DND-41 (cell line): ENCODE measurements around the gene PIK3R4.

Experiments used
- ATAC-seq: fragments of 200-7000 bp; cut with Tn5 transposase; 3 replicates; pipeline ENCODE4 v1.9.1; 2021; ENCODE audit warnings: low read depth; ENCODE audit not compliant: insufficient read depth
- DNase-seq: peaks from one replicate; pipeline ENCODE4 v3.0.0-alpha.2; 2020
- H2AFZ ChIP-seq: 2 replicates; pipeline ENCODE4 v1.6.0; 2012; ENCODE audit warnings: low read depth, low read length
- H3K27ac ChIP-seq: 2 replicates; pipeline ENCODE4 v1.5.1; 2012; ENCODE audit warnings: low read length, inconsistent platforms
- H3K27me3 ChIP-seq: fragments of 200-600 bp; sonication (generic); 2 replicates; pipeline ENCODE4 v1.6.0; 2012; ENCODE audit warnings: low read length, mild to moderate bottlenecking, inconsistent platforms; ENCODE audit not compliant: insufficient read depth, poor library complexity
- H3K36me3 ChIP-seq: 2 replicates; pipeline ENCODE4 v1.5.1; 2012; ENCODE audit warnings: low read length, inconsistent platforms; ENCODE audit not compliant: insufficient read depth
- H3K4me1 ChIP-seq: 2 replicates; pipeline ENCODE4 v1.5.1; 2012; ENCODE audit warnings: mild to moderate bottlenecking, low read length; ENCODE audit not compliant: insufficient read depth
- H3K4me2 ChIP-seq: 2 replicates; pipeline ENCODE4 v1.6.0; 2012; ENCODE audit warnings: mild to moderate bottlenecking, moderate library complexity, low read length, inconsistent platforms; ENCODE audit not compliant: insufficient read depth
- H3K4me3 ChIP-seq, 2 experiments: fragments of 200-600 bp in 1 of 2; shearing (Covaris generic) in 1 of 2; 2 replicates each; pipeline ENCODE4 v1.5.1; 2012 to 2016; ENCODE audit warnings: inconsistent platforms in 2 of 2, low read length in 2 of 2, mild to moderate bottlenecking in 2 of 2, low read depth in 1 of 2, moderate library complexity in 1 of 2
- H3K79me2 ChIP-seq: 2 replicates; pipeline ENCODE4 v1.6.0; 2012; ENCODE audit warnings: low read length, inconsistent platforms; ENCODE audit not compliant: insufficient read depth
- H3K9ac ChIP-seq: 2 replicates; pipeline ENCODE4 v1.6.0; 2012; ENCODE audit warnings: low read depth, mild to moderate bottlenecking, inconsistent platforms, low read length, moderate library complexity
- H3K9me3 ChIP-seq: 2 replicates; pipeline ENCODE4 v1.5.1; 2012; ENCODE audit warnings: low read length, moderate library complexity, mild to moderate bottlenecking, inconsistent platforms; ENCODE audit not compliant: insufficient read depth, severe bottlenecking
- H4K20me1 ChIP-seq: 2 replicates; pipeline ENCODE4 v1.6.0; 2012; ENCODE audit warnings: low read length; ENCODE audit not compliant: insufficient read depth
- EZH2 ChIP-seq: IDR thresholded peaks from 3 replicates; pipeline ENCODE4 v1.6.1; 2012; ENCODE audit warnings: borderline replicate concordance, low read depth, mild to moderate bottlenecking, moderate library complexity, low read length, inconsistent platforms; ENCODE audit not compliant: severe bottlenecking
- TF ChIP-seq, protein P1 (sequence below): IDR thresholded peaks from 2 replicates; pipeline ENCODE4 v1.5.1; 2012; ENCODE audit warnings: borderline replicate concordance, low read length, moderate library complexity, mild to moderate bottlenecking; ENCODE audit not compliant: poor library complexity, severe bottlenecking; ENCODE audit errors: extremely low read depth

Gene PIK3R4

DNA sequence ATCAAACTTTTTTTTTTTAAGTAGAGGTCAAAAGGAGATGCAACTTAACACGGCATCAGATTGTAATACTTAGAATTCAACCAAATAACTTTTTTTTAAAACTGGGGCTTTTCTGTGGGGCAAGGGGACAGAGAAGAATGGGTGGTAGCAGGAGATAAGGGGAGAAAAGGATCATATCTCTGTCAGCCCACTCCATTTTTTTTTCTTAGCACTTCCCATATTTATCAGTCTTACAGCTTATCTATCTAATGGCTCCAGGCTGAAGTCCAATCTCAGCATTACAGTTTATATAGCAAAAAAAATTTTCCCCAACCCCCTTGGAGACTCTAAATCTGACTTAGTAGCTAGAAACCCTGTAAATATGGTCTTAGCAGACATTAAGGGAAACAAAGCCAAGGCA is 69.3 kb downstream of the PIK3R4 start:
- ATAC-seq (no peak), DNase-seq (no peak)
- TF ChIP-seq, protein P1, sequence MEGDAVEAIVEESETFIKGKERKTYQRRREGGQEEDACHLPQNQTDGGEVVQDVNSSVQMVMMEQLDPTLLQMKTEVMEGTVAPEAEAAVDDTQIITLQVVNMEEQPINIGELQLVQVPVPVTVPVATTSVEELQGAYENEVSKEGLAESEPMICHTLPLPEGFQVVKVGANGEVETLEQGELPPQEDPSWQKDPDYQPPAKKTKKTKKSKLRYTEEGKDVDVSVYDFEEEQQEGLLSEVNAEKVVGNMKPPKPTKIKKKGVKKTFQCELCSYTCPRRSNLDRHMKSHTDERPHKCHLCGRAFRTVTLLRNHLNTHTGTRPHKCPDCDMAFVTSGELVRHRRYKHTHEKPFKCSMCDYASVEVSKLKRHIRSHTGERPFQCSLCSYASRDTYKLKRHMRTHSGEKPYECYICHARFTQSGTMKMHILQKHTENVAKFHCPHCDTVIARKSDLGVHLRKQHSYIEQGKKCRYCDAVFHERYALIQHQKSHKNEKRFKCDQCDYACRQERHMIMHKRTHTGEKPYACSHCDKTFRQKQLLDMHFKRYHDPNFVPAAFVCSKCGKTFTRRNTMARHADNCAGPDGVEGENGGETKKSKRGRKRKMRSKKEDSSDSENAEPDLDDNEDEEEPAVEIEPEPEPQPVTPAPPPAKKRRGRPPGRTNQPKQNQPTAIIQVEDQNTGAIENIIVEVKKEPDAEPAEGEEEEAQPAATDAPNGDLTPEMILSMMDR, result no peak
- no peak for TF ChIP-seq EZH2
- no peak overlapping the region for H3K27ac ChIP-seq
- H3K4me2 ChIP-seq, result no peak overlapping the region
- H3K36me3 ChIP-seq, result peaks cover 49% of the 10 kb centered on the region
- H3K79me2 ChIP-seq, result no peaks in the 10 kb centered on the region
- H3K4me3 ChIP-seq, result no peak overlapping the region
- H3K27me3 ChIP-seq, result no peaks in the 10 kb centered on the region
- no peak overlapping the region for H3K9ac ChIP-seq
- H3K4me1 ChIP-seq, result no peaks in the 10 kb centered on the region
- H2AFZ ChIP-seq, result no peak overlapping the region
- no peaks in the 10 kb centered on the region for H3K9me3 ChIP-seq
- no peaks in the 10 kb centered on the region for H4K20me1 ChIP-seq

DNA sequence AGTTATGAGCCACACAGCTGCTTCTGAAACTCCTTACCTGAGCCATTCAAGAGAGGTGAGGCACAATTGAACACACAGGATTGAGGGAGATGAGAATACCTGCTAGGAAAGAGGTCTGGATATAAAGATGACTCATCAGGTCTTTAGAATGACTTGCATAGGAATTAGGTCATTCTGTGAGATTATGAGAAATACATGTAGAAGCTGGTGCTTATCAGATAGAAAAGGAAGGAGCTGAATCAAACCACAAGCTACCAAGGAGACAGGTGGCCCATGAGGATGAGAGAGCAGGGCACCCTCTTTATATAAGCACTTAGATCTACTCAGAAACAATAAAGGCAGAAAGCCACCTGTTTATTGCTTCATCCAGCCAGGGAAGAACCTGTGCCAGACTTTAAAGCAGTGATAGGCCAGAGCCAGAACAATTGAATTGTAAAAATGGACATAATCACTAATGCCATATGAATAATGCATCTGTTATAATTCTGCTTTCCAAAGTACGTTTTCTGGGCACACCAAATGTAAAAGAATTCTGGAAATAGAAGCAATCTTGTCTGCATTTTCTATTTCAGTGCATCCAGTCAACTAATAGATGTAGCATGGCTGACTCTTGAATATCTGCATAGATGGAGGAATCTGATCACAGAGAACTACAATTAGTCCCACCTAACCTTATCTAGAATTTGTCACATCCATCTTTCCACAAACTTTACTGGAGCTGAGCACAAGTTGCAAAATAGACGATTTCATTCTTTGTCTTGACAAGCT is 74.9 kb downstream of the PIK3R4 start:
- H3K4me3 ChIP-seq, result no peak overlapping the region
- no peak for DNase-seq

DNA sequence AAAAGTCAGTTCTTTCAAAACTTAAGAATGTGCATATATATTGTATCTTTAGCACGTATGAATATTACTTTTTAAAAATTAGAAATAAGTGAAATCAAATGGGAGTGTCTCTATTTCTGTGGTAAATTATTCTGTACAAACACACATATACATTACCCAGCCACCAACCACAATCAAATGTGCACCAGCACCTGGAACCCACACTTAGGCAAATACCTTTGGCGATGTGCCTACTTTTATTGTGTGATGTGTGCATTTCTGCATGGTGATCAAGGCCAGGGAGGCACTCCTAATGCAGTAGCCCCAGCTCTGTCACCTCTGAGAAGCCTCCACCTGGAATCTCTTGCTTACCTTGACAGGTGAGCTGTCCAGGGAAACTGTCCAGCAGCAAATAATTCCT is 76.9 kb downstream of the PIK3R4 start:
- H3K4me2 ChIP-seq, result no peak overlapping the region
- no peaks in the 10 kb centered on the region for H4K20me1 ChIP-seq
- TF ChIP-seq EZH2, result no peak
- TF ChIP-seq, protein P1, result no peak
- no peak overlapping the region for H3K27ac ChIP-seq
- ATAC-seq, result no peak
- H3K4me3 ChIP-seq, result no peak overlapping the region
- peaks cover 14% of the 10 kb centered on the region; the same call in 1 of the 2 replicates for H3K36me3 ChIP-seq
- no peak overlapping the region for H3K9ac ChIP-seq
- peaks cover 2% of the 10 kb centered on the region for H3K9me3 ChIP-seq
- no peaks in the 10 kb centered on the region for H3K4me1 ChIP-seq
- no peak for DNase-seq
- H3K27me3 ChIP-seq, result no peaks in the 10 kb centered on the region
- no peaks in the 10 kb centered on the region for H3K79me2 ChIP-seq
- H2AFZ ChIP-seq, result no peak overlapping the region

More for the DNA sequence above, 74.9 kb downstream of the PIK3R4 start:
- H3K9ac ChIP-seq, result no peak overlapping the region
- no peak overlapping the region for H3K4me2 ChIP-seq
- no peaks in the 10 kb centered on the region for H3K27me3 ChIP-seq
- TF ChIP-seq, protein P1, result no peak
- TF ChIP-seq EZH2, result no peak
- H3K9me3 ChIP-seq, result no peaks in the 10 kb centered on the region
- H3K79me2 ChIP-seq, result no peaks in the 10 kb centered on the region
- H3K36me3 ChIP-seq, result peaks cover 25% of the 10 kb centered on the region; the same call in 1 of the 2 replicates
- no peaks in the 10 kb centered on the region for H4K20me1 ChIP-seq
- peak; percentile 65 for ATAC-seq
- H3K4me1 ChIP-seq, result no peaks in the 10 kb centered on the region
- H3K27ac ChIP-seq, result no peak overlapping the region
- H2AFZ ChIP-seq, result no peak overlapping the region
